Upper lobe of right lung (tissue), 1 donor: ENCODE data around the gene PGA3. TPM values are rescaled to one million over a fixed set of nuclear protein-coding genes. Genes with fewer than 3 reads are reported as not detected.
A peak's percentile ranks its signal among the peaks of the same experiment; 100 is the strongest.
"Not testable (repeated sequence)": the region's sequence is repeated elsewhere in the genome, so short reads cannot be mapped to it uniquely, and the experiment has no call there.

Experiments used
- ATAC-seq: fragments of 200-7000 bp; cut with Tn5 transposase; one replicate; pipeline ENCODE4 v1.9.1; 2020; ENCODE audit warnings: mild to moderate bottlenecking, moderate library complexity
- DNase-seq: peaks from one replicate; pipeline ENCODE4 v3.0.0-alpha.2; 2020
- H3K27ac ChIP-seq: fragments of 200-600 bp; one replicate; pipeline ENCODE4 v1.8.0; 2022
- H3K27me3 ChIP-seq: fragments of 200-600 bp; one replicate; pipeline ENCODE4 v1.8.0; 2022; ENCODE audit warnings: mild to moderate bottlenecking
- H3K36me3 ChIP-seq: fragments of 200-600 bp; one replicate; pipeline ENCODE4 v1.8.0; 2022
- H3K4me1 ChIP-seq: fragments of 200-600 bp; one replicate; pipeline ENCODE4 v1.8.0; 2022
- H3K4me3 ChIP-seq: fragments of 200-600 bp; one replicate; pipeline ENCODE4 v1.8.0; 2022; ENCODE audit warnings: mild to moderate bottlenecking
- H3K9me3 ChIP-seq: fragments of 200-600 bp; one replicate; pipeline ENCODE4 v1.8.0; 2022
- intact Hi-C: fragments of 100-400 bp; cut with DNase I; formaldehyde crosslinking; loops from one replicate; pipeline ENCODE4 v1.11.0; 2022
- total RNA-seq: library from RNA; stranded (reverse); fragmentation: NEBNext Ultra II Directional; extraction: Animal tissue kit (Norgen Biotek cat#: 25700); gene quantifications from one replicate; pipeline ENCODE4 v1.2.1, GENCODE V29; 2021
- donor health status: DM: no; HTN: yes; CAD: no; lungs with severe emphysema.

The PGA3 gene
- total RNA-seq, 1 donor from 2014 or later: not detected

GRCh38 chr11:61211327-61211952 lies 8.1 kb downstream of the PGA3 start:
- intact Hi-C loops, H3K9me3 ChIP-seq, H3K4me3 ChIP-seq, H3K36me3 ChIP-seq, H3K27ac ChIP-seq, H3K27me3 ChIP-seq, ATAC-seq, H3K4me1 ChIP-seq, DNase-seq: not testable (repeated sequence)

GRCh38 chr11:61212202-61212601 lies 8.9 kb downstream of the PGA3 start:
- H3K9me3 ChIP-seq, H3K27ac ChIP-seq, H3K27me3 ChIP-seq, H3K36me3 ChIP-seq, intact Hi-C loops, ATAC-seq, H3K4me3 ChIP-seq, H3K4me1 ChIP-seq, DNase-seq: not testable (repeated sequence)

- H3K4me1 ChIP-seq, H3K4me3 ChIP-seq, intact Hi-C loops, ATAC-seq, H3K36me3 ChIP-seq, H3K9me3 ChIP-seq, H3K27ac ChIP-seq, DNase-seq, H3K27me3 ChIP-seq: not testable (repeated sequence)
Observed at GRCh38 chr11:61213711-61214324, 10.5 kb downstream of the PGA3 start.

- ATAC-seq, H3K4me1 ChIP-seq, H3K27me3 ChIP-seq, H3K4me3 ChIP-seq, H3K9me3 ChIP-seq, H3K27ac ChIP-seq, DNase-seq, H3K36me3 ChIP-seq, intact Hi-C loops: not testable (repeated sequence)
Observed at GRCh38 chr11:61218306-61218705, 15.0 kb downstream of the PGA3 start.

- H3K4me1 ChIP-seq, DNase-seq, H3K27me3 ChIP-seq, intact Hi-C loops, H3K27ac ChIP-seq, H3K9me3 ChIP-seq, H3K36me3 ChIP-seq, ATAC-seq, H3K4me3 ChIP-seq: not testable (repeated sequence)
Observed at GRCh38 chr11:61219016-61219415, 15.7 kb downstream of the PGA3 start.

GRCh38 chr11:61222047-61222446 lies 18.7 kb downstream of the PGA3 start, which contains the start of gene PGA4:
Gene PGA4 (plus strand): TSS chr11:61222347. CDS start chr11:61222401, 54 bp downstream.
- H3K4me3 ChIP-seq, H3K36me3 ChIP-seq, H3K9me3 ChIP-seq, DNase-seq, H3K4me1 ChIP-seq, intact Hi-C loops, ATAC-seq, H3K27ac ChIP-seq, H3K27me3 ChIP-seq: not testable (repeated sequence)

- ATAC-seq: peak; percentile 81
- H3K9me3 ChIP-seq, H3K36me3 ChIP-seq, H3K27ac ChIP-seq, H3K4me3 ChIP-seq, intact Hi-C loops, H3K27me3 ChIP-seq, DNase-seq, H3K4me1 ChIP-seq: not testable (repeated sequence)
Observed at GRCh38 chr11:61222692-61223091, 19.4 kb downstream of the PGA3 start.

GRCh38 chr11:61226457-61227137 lies 23.3 kb downstream of the PGA3 start:
- H3K9me3 ChIP-seq, H3K4me1 ChIP-seq, H3K27ac ChIP-seq, H3K4me3 ChIP-seq, H3K36me3 ChIP-seq, ATAC-seq, H3K27me3 ChIP-seq, intact Hi-C loops, DNase-seq: not testable (repeated sequence)

GRCh38 chr11:61229458-61229857 lies 26.1 kb downstream of the PGA3 start:
- H3K9me3 ChIP-seq, H3K36me3 ChIP-seq, H3K4me3 ChIP-seq, H3K4me1 ChIP-seq, H3K27ac ChIP-seq, ATAC-seq, H3K27me3 ChIP-seq, intact Hi-C loops, DNase-seq: not testable (repeated sequence)

GRCh38 chr11:61231033-61231432 lies 27.7 kb downstream of the PGA3 start:
- H3K27me3 ChIP-seq, H3K36me3 ChIP-seq, H3K27ac ChIP-seq, H3K4me3 ChIP-seq, DNase-seq, H3K9me3 ChIP-seq, H3K4me1 ChIP-seq, ATAC-seq, intact Hi-C loops: not testable (repeated sequence)

GRCh38 chr11:61231585-61231984 lies 28.3 kb downstream of the PGA3 start:
- H3K27ac ChIP-seq, DNase-seq, H3K9me3 ChIP-seq, H3K27me3 ChIP-seq, ATAC-seq, intact Hi-C loops, H3K4me1 ChIP-seq, H3K36me3 ChIP-seq, H3K4me3 ChIP-seq: not testable (repeated sequence)

GRCh38 chr11:61232548-61233145 lies 29.3 kb downstream of the PGA3 start:
- H3K9me3 ChIP-seq, ATAC-seq, intact Hi-C loops, H3K36me3 ChIP-seq, H3K4me3 ChIP-seq, H3K27me3 ChIP-seq, DNase-seq, H3K27ac ChIP-seq, H3K4me1 ChIP-seq: not testable (repeated sequence)

- ATAC-seq, H3K36me3 ChIP-seq, H3K4me3 ChIP-seq, intact Hi-C loops, H3K9me3 ChIP-seq, H3K27me3 ChIP-seq, H3K27ac ChIP-seq, DNase-seq, H3K4me1 ChIP-seq: not testable (repeated sequence)
Observed at GRCh38 chr11:61237130-61237529, 33.8 kb downstream of the PGA3 start.

GRCh38 chr11:61240288-61240687 lies 37.0 kb downstream of the PGA3 start:
- peak; percentile 31 for DNase-seq
- ATAC-seq, H3K27ac ChIP-seq, H3K36me3 ChIP-seq, H3K4me1 ChIP-seq, intact Hi-C loops, H3K9me3 ChIP-seq, H3K27me3 ChIP-seq, H3K4me3 ChIP-seq: not testable (repeated sequence)
